Uterus (tissue), 4 donors: ENCODE results near the gene FMNL2. TPM values are rescaled to one million over a fixed set of nuclear protein-coding genes. Genes with fewer than 3 reads are reported as not detected.

Experiments used
- DNase-seq, 2 donors: peaks; one replicate each; pipeline ENCODE4 v3.0.0-alpha.2; 2019 to 2020
- H3K27ac ChIP-seq, 2 donors: fragments of 200-600 bp; sonication (generic); 1 replicate in 1 of 2; 2 replicates in 1 of 2; pipeline ENCODE4 v1.5.1; 2016 to 2018
- H3K27me3 ChIP-seq, 2 donors: fragments of 200-600 bp; sonication (generic); one replicate each; pipeline ENCODE4 v1.5.1; 2018 to 2019; ENCODE audit warnings: control low read depth in 1 of 2
- H3K36me3 ChIP-seq, 2 donors: fragments of 200-600 bp; sonication (generic); one replicate each; pipeline ENCODE4 v1.5.1; 2019; ENCODE audit warnings: control low read depth in 1 of 2
- H3K4me1 ChIP-seq, 2 donors: fragments of 200-600 bp; sonication (generic); one replicate each; pipeline ENCODE4 v1.5.1; 2018 to 2019; ENCODE audit warnings: control low read depth in 1 of 2
- H3K4me3 ChIP-seq, 2 donors: fragments of 200-600 bp; sonication (generic); 1 replicate in 1 of 2; 2 replicates in 1 of 2; pipeline ENCODE4 v1.5.1; 2018 to 2019; ENCODE audit warnings: mild to moderate bottlenecking in 1 of 2
- H3K9me3 ChIP-seq, 2 donors: fragments of 200-600 bp; sonication (generic); one replicate each; pipeline ENCODE4 v1.5.1; 2019; ENCODE audit warnings: control low read depth in 1 of 2
- POLR2A ChIP-seq, 2 donors: fragments of 450-650 bp; IDR thresholded peaks; one replicate each; pipeline ENCODE4 v1.6.1; 2016; ENCODE audit warnings: antibody characterized with exemption in 2 of 2, mild to moderate bottlenecking in 1 of 2, moderate library complexity in 1 of 2
- intact Hi-C: fragments of 100-400 bp; cut with DNase I; formaldehyde crosslinking; loops from one replicate; pipeline ENCODE4 v1.15.1; 2023; ENCODE audit warnings: low total_unique reads
- total RNA-seq, 4 donors: library from RNA; depleted of rRNA in 3 of 4; stranded (reverse); fragments of >200 nt in 3 of 4; gene quantifications; one replicate each; pipeline versions ENCODE4 v1.1.0 to v1.2.4, GENCODE V29; 2014 to 2023
- TF ChIP-seq, protein P1 (sequence below), 4 experiments: fragments of 200-600 bp in 2 of 4; fragments of 450-650 bp in 2 of 4; sonication (generic) in 2 of 4; IDR thresholded peaks; one replicate each; pipeline ENCODE4 v1.5.1; 2016 to 2019; ENCODE audit warnings: antibody characterized with exemption in 4 of 4, mild to moderate bottlenecking in 2 of 4, moderate library complexity in 1 of 4
- donor health status: DM: yes; HTN: yes; CAD: no.

FMNL2 gene
- total RNA-seq, 4 donors from 2014 or later: 10.0 to 66.9 (median 33.4) TPM

DNA sequence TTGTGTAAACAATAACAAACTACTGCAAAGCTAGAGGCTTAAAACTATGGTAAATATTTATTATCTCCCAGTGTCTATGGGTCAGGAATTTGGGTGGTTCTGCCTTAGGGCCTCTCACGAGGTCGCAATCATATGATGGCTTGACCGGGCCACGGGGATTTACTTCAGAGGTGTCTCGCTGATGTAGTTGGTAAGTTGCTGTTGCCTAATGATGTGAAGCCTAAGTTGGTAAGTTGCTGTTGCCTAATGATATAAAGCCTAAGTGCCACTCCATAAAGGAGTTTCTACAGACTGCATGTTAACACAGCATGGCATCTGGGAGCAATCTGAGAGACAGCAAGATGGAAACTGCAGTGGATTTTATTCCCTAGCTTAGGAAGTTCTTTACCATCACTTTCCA lies 35.8 kb downstream of the FMNL2 start:
- intact Hi-C loops: no loop called here
- DNase-seq: no peak
- Histone ChIP-seq H3K36me3 (no peaks in the 10 kb centered on the region), H3K27ac (no peak overlapping the region), H3K4me1 (no peaks in the 10 kb centered on the region), H3K9me3 (no peaks in the 10 kb centered on the region), H3K27me3 (no peaks in the 10 kb centered on the region), H3K4me3 (no peak overlapping the region)
- TF ChIP-seq, protein P1, sequence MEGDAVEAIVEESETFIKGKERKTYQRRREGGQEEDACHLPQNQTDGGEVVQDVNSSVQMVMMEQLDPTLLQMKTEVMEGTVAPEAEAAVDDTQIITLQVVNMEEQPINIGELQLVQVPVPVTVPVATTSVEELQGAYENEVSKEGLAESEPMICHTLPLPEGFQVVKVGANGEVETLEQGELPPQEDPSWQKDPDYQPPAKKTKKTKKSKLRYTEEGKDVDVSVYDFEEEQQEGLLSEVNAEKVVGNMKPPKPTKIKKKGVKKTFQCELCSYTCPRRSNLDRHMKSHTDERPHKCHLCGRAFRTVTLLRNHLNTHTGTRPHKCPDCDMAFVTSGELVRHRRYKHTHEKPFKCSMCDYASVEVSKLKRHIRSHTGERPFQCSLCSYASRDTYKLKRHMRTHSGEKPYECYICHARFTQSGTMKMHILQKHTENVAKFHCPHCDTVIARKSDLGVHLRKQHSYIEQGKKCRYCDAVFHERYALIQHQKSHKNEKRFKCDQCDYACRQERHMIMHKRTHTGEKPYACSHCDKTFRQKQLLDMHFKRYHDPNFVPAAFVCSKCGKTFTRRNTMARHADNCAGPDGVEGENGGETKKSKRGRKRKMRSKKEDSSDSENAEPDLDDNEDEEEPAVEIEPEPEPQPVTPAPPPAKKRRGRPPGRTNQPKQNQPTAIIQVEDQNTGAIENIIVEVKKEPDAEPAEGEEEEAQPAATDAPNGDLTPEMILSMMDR (IDR thresholded peaks at IDR 0.05): no peak
- no peak for TF ChIP-seq POLR2A (IDR thresholded peaks at IDR 0.05)

DNA sequence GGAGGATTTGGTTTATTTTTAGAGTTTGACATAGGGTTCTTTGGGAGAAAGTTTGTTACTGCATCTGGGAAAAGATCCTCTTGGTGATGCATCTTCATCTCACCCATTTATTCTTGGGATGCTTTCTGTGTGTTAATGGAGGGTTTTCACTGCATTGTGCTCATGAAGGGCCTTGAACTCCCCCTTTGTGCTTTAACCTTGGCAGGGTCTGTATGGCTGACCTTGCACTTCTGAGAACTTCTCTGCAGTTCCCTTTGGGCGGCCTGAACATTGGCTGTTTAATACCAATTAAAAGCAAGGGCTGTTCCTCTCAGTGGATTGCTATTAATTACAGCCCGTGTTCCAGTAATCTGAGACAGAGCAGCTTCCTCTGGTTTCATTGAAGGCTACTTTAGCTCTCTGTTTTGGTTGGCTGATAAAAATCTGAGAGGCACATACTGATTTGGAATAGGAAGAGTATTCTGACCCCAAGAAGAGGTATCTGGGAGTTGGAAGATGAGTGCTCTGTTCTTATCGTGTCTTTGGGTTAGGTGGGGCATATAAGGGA lies 37.5 kb downstream of the FMNL2 start:
- Histone ChIP-seq H3K27me3 (no peaks in the 10 kb centered on the region), H3K4me3 (no peak overlapping the region), H3K27ac (no peak overlapping the region), H3K9me3 (no peaks in the 10 kb centered on the region), H3K4me1 (no peaks in the 10 kb centered on the region), H3K36me3 (no peaks in the 10 kb centered on the region)
- TF ChIP-seq POLR2A (IDR thresholded peaks at IDR 0.05): no peak
- TF ChIP-seq, protein P1 (IDR thresholded peaks at IDR 0.05): no peak
- DNase-seq: no peak
- intact Hi-C loops: no loop called here

DNA sequence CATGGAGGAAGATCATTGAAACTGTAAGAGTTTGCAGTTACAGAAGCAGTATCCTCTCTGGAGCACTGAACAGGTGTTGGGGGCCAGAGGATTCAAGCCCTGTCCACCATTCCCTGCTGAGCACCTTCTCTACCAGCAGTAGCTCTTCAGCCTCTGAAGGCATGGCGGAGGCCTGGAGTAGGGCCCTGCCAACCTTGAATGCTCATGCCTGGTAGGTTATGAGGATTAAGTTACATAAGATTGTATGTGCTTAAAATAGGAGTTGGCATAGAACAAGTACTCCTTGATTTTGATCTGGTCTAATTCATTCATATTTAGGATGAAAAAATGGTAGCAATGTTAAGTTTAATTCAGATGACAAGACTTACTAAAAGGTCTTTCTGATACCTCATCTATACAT lies 40.2 kb downstream of the FMNL2 start:
- intact Hi-C loops: no loop called here
- no peak overlapping the region for H3K4me3 ChIP-seq
- no peaks in the 10 kb centered on the region for H3K27me3 ChIP-seq
- H3K4me1 ChIP-seq: peaks cover 0 to 4% of the 10 kb centered on the region in 2 donors
- TF ChIP-seq, protein P1 (IDR thresholded peaks at IDR 0.05): no peak
- TF ChIP-seq POLR2A (IDR thresholded peaks at IDR 0.05): no peak
- H3K36me3 ChIP-seq: no peaks in the 10 kb centered on the region
- H3K9me3 ChIP-seq: no peaks in the 10 kb centered on the region
- no peak for DNase-seq
- H3K27ac ChIP-seq: no peak overlapping the region

DNA sequence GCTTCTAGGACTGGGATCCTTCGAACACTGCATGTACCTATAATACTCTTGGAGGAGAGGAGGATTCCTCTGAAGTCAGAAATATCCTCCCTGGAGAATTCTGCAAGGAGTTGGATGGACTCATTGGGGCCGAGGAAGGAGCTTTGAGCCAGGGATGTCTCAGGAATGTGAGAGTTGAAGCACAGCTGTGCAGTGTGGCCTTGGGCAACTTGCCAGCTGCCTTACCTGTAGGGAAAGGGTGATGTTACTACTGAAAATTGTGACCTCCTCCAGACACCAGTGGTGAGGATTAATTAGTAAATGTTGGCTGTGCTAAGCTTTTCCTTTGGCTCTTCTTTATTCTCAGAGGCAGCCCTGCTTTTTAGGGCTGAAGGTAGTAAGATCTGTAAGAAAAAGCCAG lies 41.4 kb downstream of the FMNL2 start:
- no peak overlapping the region for H3K4me3 ChIP-seq
- no peak for DNase-seq
- intact Hi-C loops: no loop called here
- no peak for TF ChIP-seq POLR2A (IDR thresholded peaks at IDR 0.05)
- TF ChIP-seq, protein P1 (IDR thresholded peaks at IDR 0.05): no peak
- H3K9me3 ChIP-seq: no peaks in the 10 kb centered on the region
- no peak overlapping the region for H3K27ac ChIP-seq
- H3K4me1 ChIP-seq: peaks cover 0 to 4% of the 10 kb centered on the region in 2 donors
- H3K36me3 ChIP-seq: no peaks in the 10 kb centered on the region
- H3K27me3 ChIP-seq: no peaks in the 10 kb centered on the region

DNA sequence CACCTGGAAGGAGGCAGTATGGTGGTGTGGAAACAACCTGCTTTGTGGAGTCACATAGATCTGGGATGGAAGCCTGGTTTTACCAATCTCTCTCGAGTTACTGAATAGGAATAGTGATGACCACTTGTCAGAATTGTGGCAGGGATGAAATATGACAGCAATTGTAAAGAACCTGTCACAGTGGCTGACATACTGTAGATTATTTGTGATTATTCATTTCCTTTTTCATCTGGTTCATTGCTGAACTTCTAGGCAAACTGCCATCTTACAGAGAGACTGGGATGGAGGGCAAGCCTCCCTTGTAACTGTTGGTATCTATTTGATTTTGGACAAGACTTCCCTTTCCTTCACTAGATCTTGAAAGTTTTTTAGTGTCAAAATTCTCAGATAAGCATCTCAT lies 42.0 kb downstream of the FMNL2 start:
- Histone ChIP-seq H3K9me3 (no peaks in the 10 kb centered on the region), H3K27me3 (no peaks in the 10 kb centered on the region), H3K36me3 (no peaks in the 10 kb centered on the region), H3K4me3 (no peak overlapping the region), H3K27ac (no peak overlapping the region), H3K4me1 (peaks cover 0 to 4% of the 10 kb centered on the region in 2 donors)
- no peak for DNase-seq
- intact Hi-C loops: no loop called here
- TF ChIP-seq, protein P1 (IDR thresholded peaks at IDR 0.05): no peak
- no peak for TF ChIP-seq POLR2A (IDR thresholded peaks at IDR 0.05)
